Measurements from ENCODE around the gene GNA14. TPM values are rescaled to one million over a fixed set of nuclear protein-coding genes. Genes with fewer than 3 reads are reported as not detected.

GNA14 gene
- total RNA-seq, 6 experiments from 2014 or later = 2.3 to 4.2 (median 3.8) TPM

- no peaks in the 10 kb centered on the region for H3K27me3 ChIP-seq
- peak in 3 of 4 donors; percentile 40 to 93 (median 59) for ATAC-seq
- no peaks in the 10 kb centered on the region for H3K36me3 ChIP-seq
- H3K4me3 ChIP-seq = no peak overlapping the region
- no peak overlapping the region for H3K27ac ChIP-seq
- no peak for DNase-seq
- H3K9me3 ChIP-seq = peaks cover 0 to 3% (median 0%) of the 10 kb centered on the region in 4 donors
- intact Hi-C loops (cut with DNase I) = no loop called here
- H3K4me1 ChIP-seq = no peaks in the 10 kb centered on the region
- 62% methylated on average over 5 of the region's 5 CpGs for WGBS (ENCODE audit: insufficient coverage, low coverage, low lambda C conversion rate, missing lambda C conversion rate)
- TF ChIP-seq POLR2A (IDR thresholded peaks at IDR 0.05) = no peak
- no peak for TF ChIP-seq CTCF (IDR thresholded peaks at IDR 0.05)
Observed at GRCh38 chr9:77546376-77546950, 101.7 kb downstream of the GNA14 start.

- Histone ChIP-seq H3K27ac (no peak overlapping the region), H3K4me3 (no peak overlapping the region), H3K4me1 (no peaks in the 10 kb centered on the region), H3K36me3 (no peaks in the 10 kb centered on the region), H3K27me3 (no peaks in the 10 kb centered on the region), H3K9me3 (peaks cover 0 to 8% (median 0%) of the 10 kb centered on the region in 4 donors)
- intact Hi-C loops (cut with DNase I) = no loop called here
- TF ChIP-seq POLR2A (IDR thresholded peaks at IDR 0.05) (no peak), CTCF (IDR thresholded peaks at IDR 0.05) (no peak)
- WGBS (ENCODE audit: insufficient coverage, low coverage, low lambda C conversion rate, missing lambda C conversion rate) = 52% methylated on average over 3 of the region's 3 CpGs
- DNase-seq (no peak), ATAC-seq (no peak)
Observed at GRCh38 chr9:77544546-77544945, 103.6 kb downstream of the GNA14 start.

GRCh38 chr9:77543131-77543822, 104.8 kb downstream of the GNA14 start:
- Histone ChIP-seq H3K27ac (no peak overlapping the region), H3K27me3 (no peaks in the 10 kb centered on the region), H3K36me3 (no peaks in the 10 kb centered on the region), H3K9me3 (peaks cover 0 to 8% (median 0%) of the 10 kb centered on the region in 4 donors), H3K4me3 (no peak overlapping the region), H3K4me1 (no peaks in the 10 kb centered on the region)
- ATAC-seq = no peak
- intact Hi-C loops (cut with DNase I) = no loop called here
- TF ChIP-seq CTCF (IDR thresholded peaks at IDR 0.05) (no peak), POLR2A (IDR thresholded peaks at IDR 0.05) (no peak)
- WGBS (ENCODE audit: insufficient coverage, low coverage, low lambda C conversion rate, missing lambda C conversion rate) = 81% methylated on average over 2 of the region's 7 CpGs
- DNase-seq = no peak

- no peaks in the 10 kb centered on the region for H3K4me1 ChIP-seq
- DNase-seq (no peak), ATAC-seq (no peak)
- H3K27me3 ChIP-seq = no peaks in the 10 kb centered on the region
- intact Hi-C loops (cut with DNase I) = no loop called here
- H3K27ac ChIP-seq = no peak overlapping the region
- no peak for TF ChIP-seq CTCF (IDR thresholded peaks at IDR 0.05)
- no peak for TF ChIP-seq POLR2A (IDR thresholded peaks at IDR 0.05)
- H3K9me3 ChIP-seq = peaks cover 0 to 8% (median 0%) of the 10 kb centered on the region in 4 donors
- H3K36me3 ChIP-seq = no peaks in the 10 kb centered on the region
- H3K4me3 ChIP-seq = no peak overlapping the region
- 89% methylated on average over 1 of the region's 1 CpG for WGBS (ENCODE audit: insufficient coverage, low coverage, low lambda C conversion rate, missing lambda C conversion rate)
Observed at GRCh38 chr9:77541600-77541999, 106.5 kb downstream of the GNA14 start.

Data from right lobe of liver (tissue), 6 donors.